Fibroblast of lung (primary cell): ENCODE data around the gene KCNMA1. TPM values are rescaled to one million over a fixed set of nuclear protein-coding genes. Genes with fewer than 3 reads are reported as not detected.

ENCODE experiments used
- DNase-seq, 2 donors: peaks; one replicate each; pipeline versions ENCODE4 v3.0.0 to v3.0.0-alpha.2; 2010; ENCODE audit warnings: low read depth in 2 of 2
- H2AFZ ChIP-seq: 2 replicates; pipeline ENCODE4 v1.5.1; 2012; ENCODE audit warnings: low read length, control low read depth, inconsistent platforms
- H3K27ac ChIP-seq: 2 replicates; pipeline ENCODE4 v1.5.1; 2011; ENCODE audit warnings: low read length, control low read depth; ENCODE audit not compliant: insufficient read depth
- H3K27me3 ChIP-seq: 2 replicates; pipeline ENCODE4 v1.5.1; 2011; ENCODE audit warnings: mild to moderate bottlenecking, low read length; ENCODE audit not compliant: control insufficient read depth, insufficient read depth
- H3K36me3 ChIP-seq: 2 replicates; pipeline ENCODE4 v1.5.1; 2011; ENCODE audit warnings: low read length; ENCODE audit not compliant: control insufficient read depth, insufficient read depth
- H3K4me1 ChIP-seq: 2 replicates; pipeline ENCODE4 v1.5.1; 2011; ENCODE audit warnings: low read length; ENCODE audit not compliant: control insufficient read depth, insufficient read depth; ENCODE audit errors: extremely low read depth
- H3K4me2 ChIP-seq: 2 replicates; pipeline ENCODE4 v1.5.1; 2011; ENCODE audit warnings: low read length, control low read depth; ENCODE audit not compliant: insufficient read depth; ENCODE audit errors: extremely low read depth
- H3K4me3 ChIP-seq, 4 experiments: fragments of 200-600 bp in 1 of 4; sonication (generic) in 1 of 4; replicated peaks in 1 of 4; 2 replicates each; pipeline ENCODE4 v1.5.1; 2011 to 2016; ENCODE audit warnings: low read length in 4 of 4, low read depth in 3 of 4, mild to moderate bottlenecking in 3 of 4, control low read depth in 2 of 4, inconsistent platforms in 1 of 4, mixed read lengths in 1 of 4; ENCODE audit not compliant: insufficient read depth in 1 of 4; ENCODE audit errors: control extremely low read depth in 1 of 4
- H3K79me2 ChIP-seq: 2 replicates; pipeline ENCODE4 v1.5.1; 2012; ENCODE audit warnings: mild to moderate bottlenecking, low read length, inconsistent platforms; ENCODE audit not compliant: control insufficient read depth, insufficient read depth
- H3K9ac ChIP-seq: 2 replicates; pipeline ENCODE4 v1.5.1; 2011; ENCODE audit warnings: mild to moderate bottlenecking, low read length, control low read depth; ENCODE audit not compliant: insufficient read depth
- H3K9me3 ChIP-seq: 2 replicates; pipeline ENCODE4 v1.5.1; 2012; ENCODE audit warnings: low read depth, low read length; ENCODE audit not compliant: control insufficient read depth, insufficient read depth
- H4K20me1 ChIP-seq: 2 replicates; pipeline ENCODE4 v1.5.1; 2011; ENCODE audit warnings: low read length; ENCODE audit not compliant: control insufficient read depth, insufficient read depth; ENCODE audit errors: extremely low read depth
- EZH2 ChIP-seq: IDR thresholded peaks from 2 replicates; pipeline ENCODE4 v1.5.1; 2012; ENCODE audit warnings: low read length, control low read depth, mild to moderate bottlenecking; ENCODE audit errors: missing control alignments
- polyA plus RNA-seq, 2 donors: library from polyadenylated mRNA; depleted of rRNA in 1 of 2; stranded (reverse) in 1 of 2; unstranded in 1 of 2; fragments of >200 nt; gene quantifications; 2 replicates each; pipeline ENCODE4 v1.2.1, GENCODE V29; 2011 to 2012; ENCODE audit warnings: missing spikeins in 1 of 2
- total RNA-seq: library from RNA; depleted of rRNA; stranded (reverse); fragments of >200 nt; gene quantifications from 2 replicates; pipeline ENCODE4 v1.2.1, GENCODE V29; 2014
- TF ChIP-seq, protein P1 (sequence below), 2 donors: IDR thresholded peaks in 1 of 2; conservative IDR thresholded peaks in 1 of 2; 1 replicate in 1 of 2; 2 replicates in 1 of 2; pipeline ENCODE4 v1.5.1; 2011 to 2012; ENCODE audit warnings: low read length in 2 of 2, control low read depth in 1 of 2, inconsistent platforms in 1 of 2, low read depth in 1 of 2, mild to moderate bottlenecking in 1 of 2

KCNMA1 gene
- total and polyA plus RNA-seq, 2 donors (not counting 1 experiment from before 2014, with no cell fraction given): 31.0 to 138 TPM

DNA sequence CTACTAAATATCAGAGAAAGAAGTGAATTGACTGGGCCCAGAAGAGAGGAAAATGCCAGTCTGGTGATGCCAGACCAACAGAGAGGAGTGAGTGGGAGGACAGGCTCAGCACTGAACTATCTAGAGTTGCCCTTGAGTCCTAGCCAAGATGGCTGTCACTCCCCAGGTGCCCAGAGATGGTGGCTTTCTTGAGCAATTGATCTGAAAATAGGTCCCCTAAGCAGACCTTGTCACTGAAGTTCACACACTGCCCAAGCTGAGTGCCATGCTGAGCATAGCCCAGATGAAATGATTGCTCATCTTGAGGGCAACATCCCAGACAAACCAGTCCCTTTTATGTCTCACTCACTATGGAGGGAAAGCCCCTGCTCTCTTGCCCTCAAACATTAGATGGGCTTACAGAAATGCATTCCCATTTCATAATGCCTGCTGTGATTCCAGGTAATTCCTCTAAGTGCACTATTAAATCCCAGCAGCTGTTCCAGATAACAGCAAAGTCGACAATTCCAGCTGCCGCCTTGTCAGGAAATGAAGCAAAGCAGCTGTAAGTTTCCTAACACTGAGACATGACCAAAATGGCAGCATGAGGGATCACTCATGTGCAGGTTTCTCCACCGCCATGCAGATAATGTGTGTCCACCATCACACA is 329.4 kb downstream of the KCNMA1 start:
- TF ChIP-seq, protein P1, sequence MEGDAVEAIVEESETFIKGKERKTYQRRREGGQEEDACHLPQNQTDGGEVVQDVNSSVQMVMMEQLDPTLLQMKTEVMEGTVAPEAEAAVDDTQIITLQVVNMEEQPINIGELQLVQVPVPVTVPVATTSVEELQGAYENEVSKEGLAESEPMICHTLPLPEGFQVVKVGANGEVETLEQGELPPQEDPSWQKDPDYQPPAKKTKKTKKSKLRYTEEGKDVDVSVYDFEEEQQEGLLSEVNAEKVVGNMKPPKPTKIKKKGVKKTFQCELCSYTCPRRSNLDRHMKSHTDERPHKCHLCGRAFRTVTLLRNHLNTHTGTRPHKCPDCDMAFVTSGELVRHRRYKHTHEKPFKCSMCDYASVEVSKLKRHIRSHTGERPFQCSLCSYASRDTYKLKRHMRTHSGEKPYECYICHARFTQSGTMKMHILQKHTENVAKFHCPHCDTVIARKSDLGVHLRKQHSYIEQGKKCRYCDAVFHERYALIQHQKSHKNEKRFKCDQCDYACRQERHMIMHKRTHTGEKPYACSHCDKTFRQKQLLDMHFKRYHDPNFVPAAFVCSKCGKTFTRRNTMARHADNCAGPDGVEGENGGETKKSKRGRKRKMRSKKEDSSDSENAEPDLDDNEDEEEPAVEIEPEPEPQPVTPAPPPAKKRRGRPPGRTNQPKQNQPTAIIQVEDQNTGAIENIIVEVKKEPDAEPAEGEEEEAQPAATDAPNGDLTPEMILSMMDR (conservative IDR thresholded peaks at IDR 0.05 in 1 of 2, IDR thresholded peaks at IDR 0.05 in 1 of 2; ENCODE audit: low read depth in 1 of 2, low read length in 2 of 2): no peak
- TF ChIP-seq EZH2: no peak
- DNase-seq: no peak
- Histone ChIP-seq H3K27me3 (no peaks in the 10 kb centered on the region), H3K9ac (no peak overlapping the region), H3K9me3 (no peaks in the 10 kb centered on the region), H3K36me3 (no peaks in the 10 kb centered on the region), H3K27ac (no peak overlapping the region), H2AFZ (no peak overlapping the region), H4K20me1 (no peaks in the 10 kb centered on the region), H3K79me2 (no peaks in the 10 kb centered on the region), H3K4me3 (no peak overlapping the region), H3K4me2 (no peak overlapping the region), H3K4me1 (peaks cover 7% of the 10 kb centered on the region)

DNA sequence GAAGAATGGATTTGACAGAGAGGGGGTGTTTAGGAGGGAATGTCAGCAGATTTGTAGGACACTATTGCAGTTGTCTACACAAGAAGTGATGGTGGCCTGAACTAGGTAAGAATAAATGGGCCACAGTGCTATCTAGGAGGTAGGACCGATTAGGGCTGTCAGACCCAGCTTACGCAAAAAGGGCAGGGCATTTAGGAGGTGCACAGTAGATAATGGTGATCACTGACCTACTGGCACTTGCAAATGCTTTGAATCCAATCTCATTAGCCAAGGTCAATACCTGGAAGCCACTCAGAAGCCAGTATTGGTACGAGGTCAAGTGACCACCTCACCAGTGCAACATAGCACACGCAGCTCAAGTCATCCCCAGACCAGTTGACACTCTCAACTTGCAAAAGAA is 330.9 kb downstream of the KCNMA1 start:
- Histone ChIP-seq H3K27ac (no peak overlapping the region), H2AFZ (no peak overlapping the region), H4K20me1 (no peaks in the 10 kb centered on the region), H3K36me3 (no peaks in the 10 kb centered on the region), H3K4me1 (peaks cover 10% of the 10 kb centered on the region), H3K79me2 (no peaks in the 10 kb centered on the region), H3K4me3 (no peak overlapping the region), H3K4me2 (peak overlapping the region; percentile 42), H3K9ac (no peak overlapping the region), H3K27me3 (no peaks in the 10 kb centered on the region), H3K9me3 (no peaks in the 10 kb centered on the region)
- DNase-seq: no peak
- no peak for TF ChIP-seq EZH2
- TF ChIP-seq, protein P1 (conservative IDR thresholded peaks at IDR 0.05 in 1 of 2, IDR thresholded peaks at IDR 0.05 in 1 of 2; ENCODE audit: low read depth in 1 of 2, low read length in 2 of 2): no peak

DNA sequence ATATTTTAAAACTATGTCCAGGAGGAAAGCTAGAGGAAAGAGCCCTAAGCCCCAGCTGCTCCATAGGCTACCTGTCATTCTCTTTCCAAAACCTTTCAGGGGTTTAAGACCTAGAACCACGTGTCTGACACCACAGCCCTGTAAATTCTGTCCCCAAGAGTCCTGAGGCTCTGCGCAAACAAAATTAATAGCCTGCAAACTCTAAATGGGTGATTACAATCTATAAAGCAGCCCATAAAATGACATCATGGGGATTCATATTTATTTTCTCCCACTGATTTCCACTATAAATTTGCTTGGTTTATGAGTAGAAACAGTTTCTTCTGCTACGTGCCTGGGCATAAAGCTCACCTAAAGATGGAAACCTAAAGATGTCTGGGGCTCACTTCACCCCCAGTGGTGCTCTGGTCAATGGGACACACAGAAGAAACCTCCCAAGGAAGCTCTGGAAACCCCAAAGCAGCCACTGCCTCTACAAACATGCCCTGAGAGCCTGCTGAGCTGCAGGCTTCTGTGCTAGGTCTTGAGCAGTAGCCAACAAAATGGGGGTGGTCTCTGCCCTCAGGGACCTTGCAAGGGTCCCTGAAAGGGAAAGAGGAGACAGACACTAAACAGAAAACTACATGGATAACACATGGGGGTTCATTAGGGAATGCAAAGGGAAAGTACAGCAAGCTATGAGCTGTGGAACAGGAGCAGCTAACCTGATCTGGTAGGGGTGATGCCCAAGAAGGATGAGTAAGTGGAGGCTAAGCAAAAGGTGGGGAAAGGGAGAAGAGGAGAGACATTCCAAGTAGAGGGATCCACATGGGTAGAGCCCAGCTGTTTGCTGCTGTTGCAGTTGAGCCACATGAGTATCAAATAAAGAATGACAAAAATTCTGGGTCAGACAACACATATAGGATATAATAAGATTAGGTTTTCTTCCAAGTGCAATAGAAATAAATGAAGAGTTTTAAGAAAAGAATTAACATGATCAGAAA is 331.7 kb downstream of the KCNMA1 start:
- Histone ChIP-seq H3K27ac (no peak overlapping the region), H3K36me3 (no peaks in the 10 kb centered on the region), H3K4me2 (peak overlapping the region; percentile 42), H4K20me1 (no peaks in the 10 kb centered on the region), H3K4me3 (no peak overlapping the region), H3K27me3 (no peaks in the 10 kb centered on the region), H3K9me3 (no peaks in the 10 kb centered on the region), H2AFZ (no peak overlapping the region), H3K79me2 (no peaks in the 10 kb centered on the region), H3K9ac (no peak overlapping the region), H3K4me1 (peaks cover 13% of the 10 kb centered on the region)
- TF ChIP-seq, protein P1 (conservative IDR thresholded peaks at IDR 0.05 in 1 of 2, IDR thresholded peaks at IDR 0.05 in 1 of 2; ENCODE audit: low read depth in 1 of 2, low read length in 2 of 2): no peak
- no peak for TF ChIP-seq EZH2
- DNase-seq: peak in 1 of 2 donors; percentile 45
